ENCODE results near the gene ABHD6. TPM values are rescaled to one million over a fixed set of nuclear protein-coding genes. Genes with fewer than 3 reads are reported as not detected.

Gene ABHD6
- total and polyA plus RNA-seq, 9 of the 15 experiments (the other 6 are each of a cell fraction or from before 2014, with no cell fraction given), result 0.53 to 3.6 (median 2.5) TPM

- no peaks in the 10 kb centered on the region for H3K9me1 ChIP-seq (ENCODE audit: control insufficient read depth, insufficient read depth, low read length)
- WGBS (ENCODE audit: insufficient coverage, low coverage, missing lambda C conversion rate), result 23% methylated on average over 6 of the region's 6 CpGs
- intact Hi-C loops (cut with micrococcal nuclease), result loop anchor here (5.0 kb wide), 1 partner anchor 344 kb away; no protein-coding TSS in a partner anchor
- BruUV-seq (replicated peaks), result no TSS peak
- DNase-seq (ENCODE audit: extremely low read depth in 1 of 4, low spot score in 3 of 4), result no peak
- H3K27ac ChIP-seq (ENCODE audit: extremely low read depth, low read depth, low read length), result no peak overlapping the region
- no peak overlapping the region for H3K4me2 ChIP-seq (ENCODE audit: insufficient read depth, low read length)
- POLR2A ChIA-PET, result no interaction called here
- ATAC-seq, result no peak
- TF ChIP-seq SMARCE1 (IDR thresholded peaks at IDR 0.05) (no peak), USF2 (CRISPR knock-in tag; IDR thresholded peaks at IDR 0.05) (no peak), SNRNP70 (optimal IDR thresholded peaks at IDR 0.05; ENCODE audit: low read depth, low read length) (no peak), GTF2E2 (tag; IDR thresholded peaks at IDR 0.05) (no peak), HNRNPH1 (optimal IDR thresholded peaks at IDR 0.05; ENCODE audit: low read depth, low read length) (no peak), CHCHD3 (CRISPR knock-in tag; IDR thresholded peaks at IDR 0.05) (no peak), RBFOX2 (IDR thresholded peaks at IDR 0.05; ENCODE audit: low read depth, low read length) (no peak), ZNF311 (CRISPR knock-in tag; IDR thresholded peaks at IDR 0.05) (no peak), ZNF584 (CRISPR knock-in tag; IDR thresholded peaks at IDR 0.05; ENCODE audit: low read depth) (no peak), MAFF (IDR thresholded peaks at IDR 0.05; ENCODE audit: low read length) (no peak), SLC30A9 (CRISPR knock-in tag; IDR thresholded peaks at IDR 0.05) (no peak), PHB2 (IDR thresholded peaks at IDR 0.05; ENCODE audit: low read depth) (no peak), CEBPZ (IDR thresholded peaks at IDR 0.05; ENCODE audit: borderline replicate concordance, low read depth, low read length) (no peak)
- TF ChIP-seq, protein P1, sequence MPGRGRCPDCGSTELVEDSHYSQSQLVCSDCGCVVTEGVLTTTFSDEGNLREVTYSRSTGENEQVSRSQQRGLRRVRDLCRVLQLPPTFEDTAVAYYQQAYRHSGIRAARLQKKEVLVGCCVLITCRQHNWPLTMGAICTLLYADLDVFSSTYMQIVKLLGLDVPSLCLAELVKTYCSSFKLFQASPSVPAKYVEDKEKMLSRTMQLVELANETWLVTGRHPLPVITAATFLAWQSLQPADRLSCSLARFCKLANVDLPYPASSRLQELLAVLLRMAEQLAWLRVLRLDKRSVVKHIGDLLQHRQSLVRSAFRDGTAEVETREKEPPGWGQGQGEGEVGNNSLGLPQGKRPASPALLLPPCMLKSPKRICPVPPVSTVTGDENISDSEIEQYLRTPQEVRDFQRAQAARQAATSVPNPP (IDR thresholded peaks at IDR 0.05; ENCODE audit: borderline replicate concordance, insufficient read depth, insufficient read length), result no peak
- no peaks in the 10 kb centered on the region for H4K20me1 ChIP-seq (replicated peaks; ENCODE audit: control insufficient read depth, insufficient read depth, low read length)
- H2AFZ ChIP-seq (ENCODE audit: low read depth, low read length), result no peak overlapping the region
- no peaks in the 10 kb centered on the region for H3K79me2 ChIP-seq (ENCODE audit: control insufficient read depth, insufficient read depth, low read length)
- FAIRE-seq, result no peak
- no peaks in the 10 kb centered on the region for H3K27me3 ChIP-seq (ENCODE audit: control insufficient read depth in 2 of 2, insufficient read depth in 2 of 2, low read length in 2 of 2)
- H3K9me3 ChIP-seq (replicated peaks; ENCODE audit: control insufficient read depth, insufficient read depth, low read depth, low read length), result no peaks in the 10 kb centered on the region
- H3K4me1 ChIP-seq (replicated peaks in 1 of 2; ENCODE audit: control insufficient read depth in 2 of 2, insufficient read depth in 2 of 2, low read length in 2 of 2), result peaks cover 4 to 16% of the 10 kb centered on the region in 2 experiments
- no peaks in the 10 kb centered on the region for H3K36me3 ChIP-seq (ENCODE audit: control insufficient read depth, insufficient read depth, low read length)
- no peak overlapping the region for H3K4me3 ChIP-seq
- CTCF ChIA-PET (ENCODE audit: low intra/inter-chr PET ratio), result interaction anchor here (1.2 to 3.2 kb wide), 5 partner anchors 29 to 442 kb away, joined by 3 to 27 read pairs (median 4); no protein-coding TSS in a partner anchor
- in situ Hi-C loops (cut with MboI), result loop anchor here (5.0 to 10.0 kb wide), 3 partner anchors 119 to 347 kb away; partner anchors contain the start of genes ACOX2, HTD2 and RPP14
- H3K9ac ChIP-seq (ENCODE audit: insufficient read depth in 1 of 2, low read depth in 2 of 2, low read length in 2 of 2), result no peak overlapping the region
Measured at GRCh38 chr3:58188173-58188564, 49.4 kb upstream of the ABHD6 start.

Measured in K562 (cell line).